K562 (cell line): ENCODE data around the gene LSR. TPM values are rescaled to one million over a fixed set of nuclear protein-coding genes. Genes with fewer than 3 reads are reported as not detected.
A peak's percentile ranks its signal among the peaks of the same experiment; 100 is the strongest.

Experiments
- ATAC-seq: fragments of 200-7000 bp; cut with Tn5 transposase; 3 replicates; pipeline ENCODE4 v1.9.1; 2020; ENCODE audit warnings: moderate library complexity
- BruUV-seq: library from RNA; stranded (reverse); fragments of 400-500 nt; replicated peaks from 2 replicates; lab custom pipeline; 2021; lab: Mats Ljungman, UMichigan
- CTCF ChIA-PET: fragments of 300-600 bp; formaldehyde crosslinking; extraction: SDS; loops from one replicate; lab custom pipeline; 2021; ENCODE audit warnings: low intra/inter-chr PET ratio; lab: Yijun Ruan, JAX
- POLR2A ChIA-PET: fragments of 300-600, 350-650 bp; sonication (Branson Sonifier 250); formaldehyde crosslinking; extraction: SDS; loops from one replicate; lab custom pipeline; 2021; ENCODE audit warnings: antibody characterized with exemption, inconsistent platforms; lab: Yijun Ruan, JAX
- DNase-seq, 4 experiments: peaks; one replicate each; pipeline versions ENCODE4 v3.0.0 to v3.0.0-alpha.2; 2011 to 2018; ENCODE audit warnings: low spot score in 3 of 4, mixed read lengths in 3 of 4; ENCODE audit errors: extremely low read depth in 1 of 4
- FAIRE-seq: peaks from 2 replicates; lab custom pipeline; 2011; peaks lifted over from hg19 to GRCh38; lab: Jason Lieb, UNC
- H2AFZ ChIP-seq: 2 replicates; pipeline ENCODE4 v1.6.0; 2011; ENCODE audit warnings: low read depth, low read length, control low read depth, inconsistent platforms
- H3K27ac ChIP-seq: fragments of 200-600 bp; 3 replicates; pipeline ENCODE4 v1.8.0; 2011; ENCODE audit warnings: low read depth, mild to moderate bottlenecking, control low read depth, inconsistent platforms, low read length, moderate library complexity, mixed read lengths; ENCODE audit errors: extremely low read depth
- H3K27me3 ChIP-seq, 2 experiments: fragments of 300-600 bp in 1 of 2; 2 replicates in 1 of 2; 3 replicates in 1 of 2; pipeline versions ENCODE4 v1.6.0 to v1.8.0; 2011; ENCODE audit warnings: inconsistent platforms in 2 of 2, low read length in 2 of 2, mild to moderate bottlenecking in 1 of 2, mixed read lengths in 1 of 2, moderate library complexity in 1 of 2; ENCODE audit not compliant: control insufficient read depth in 2 of 2, insufficient read depth in 2 of 2
- H3K36me3 ChIP-seq: fragments of 300-600 bp; 3 replicates; pipeline ENCODE4 v1.8.0; 2011; ENCODE audit warnings: mild to moderate bottlenecking, low read length, inconsistent platforms; ENCODE audit not compliant: control insufficient read depth, insufficient read depth
- H3K4me1 ChIP-seq, 2 experiments: fragments of 200-600 bp in 1 of 2; replicated peaks in 1 of 2; 2 replicates in 1 of 2; 3 replicates in 1 of 2; pipeline versions ENCODE4 v1.5.1 to v1.8.0; 2011; ENCODE audit warnings: inconsistent platforms in 2 of 2, low read length in 2 of 2, mild to moderate bottlenecking in 1 of 2, mixed read lengths in 1 of 2, moderate library complexity in 1 of 2; ENCODE audit not compliant: control insufficient read depth in 2 of 2, insufficient read depth in 2 of 2
- H3K4me2 ChIP-seq: 2 replicates; pipeline ENCODE4 v1.6.1; 2011; ENCODE audit warnings: low read length, control low read depth, inconsistent platforms, mixed read lengths; ENCODE audit not compliant: insufficient read depth
- H3K4me3 ChIP-seq: fragments of 200-600 bp; sonication (generic), shearing (Covaris generic); 2 replicates; pipeline ENCODE4 v1.5.1; 2016; ENCODE audit warnings: control low read depth, inconsistent platforms
- H3K79me2 ChIP-seq: fragments of 200-600 bp; 3 replicates; pipeline ENCODE4 v1.8.0; 2011; ENCODE audit warnings: low read length, inconsistent platforms; ENCODE audit not compliant: control insufficient read depth, insufficient read depth
- H3K9ac ChIP-seq, 2 experiments: 2 replicates each; pipeline versions ENCODE4 v1.6.0 to v1.6.1; 2011; ENCODE audit warnings: low read depth in 2 of 2, low read length in 2 of 2, control low read depth in 1 of 2, inconsistent platforms in 1 of 2, mild to moderate bottlenecking in 1 of 2, mixed read lengths in 1 of 2; ENCODE audit not compliant: insufficient read depth in 1 of 2
- H3K9me1 ChIP-seq: one replicate; pipeline ENCODE4 v1.6.0; 2011; ENCODE audit warnings: inconsistent platforms, mild to moderate bottlenecking, low read length, moderate library complexity; ENCODE audit not compliant: control insufficient read depth, insufficient read depth
- H3K9me3 ChIP-seq: replicated peaks from 2 replicates; pipeline ENCODE4 v1.5.1; 2011; ENCODE audit warnings: low read depth, low read length, inconsistent platforms; ENCODE audit not compliant: control insufficient read depth, insufficient read depth
- H4K20me1 ChIP-seq: replicated peaks from 2 replicates; pipeline ENCODE4 v1.6.1; 2011; ENCODE audit warnings: low read length, inconsistent platforms, mixed read lengths; ENCODE audit not compliant: control insufficient read depth, insufficient read depth
- BCOR ChIP-seq: fragments of 450-650 bp; IDR thresholded peaks from 2 replicates; pipeline ENCODE4 v1.6.1; 2016
- CHCHD3 ChIP-seq: fragments of 250-450 bp; sonication (Bioruptor Pico); IDR thresholded peaks from 2 replicates; pipeline ENCODE4 v2.1.2; 2022; ENCODE audit warnings: mild to moderate bottlenecking
- FOSL1 ChIP-seq: fragments of 200-800 bp; sonication (Bioruptor generic); conservative IDR thresholded peaks from 2 replicates; pipeline ENCODE4 v1.6.1; 2016; ENCODE audit warnings: missing genetic modification characterization, missing compliant biosample characterization
- FOXO4 ChIP-seq: fragments of 450-650 bp; formaldehyde crosslinking; IDR thresholded peaks from 2 replicates; pipeline ENCODE4 v1.4.0; 2020; ENCODE audit warnings: mild to moderate bottlenecking, moderate library complexity
- KDM1A ChIP-seq, 2 experiments: fragments of 450-650 bp; IDR thresholded peaks; 2 replicates each; pipeline ENCODE4 v1.6.1; 2016; ENCODE audit warnings: mild to moderate bottlenecking in 2 of 2
- NELFE ChIP-seq: IDR thresholded peaks from 2 replicates; pipeline ENCODE4 v1.6.1; 2011; ENCODE audit warnings: mild to moderate bottlenecking; ENCODE audit not compliant: insufficient read depth, insufficient read length
- NFIC ChIP-seq: fragments of 450-650 bp; IDR thresholded peaks from 2 replicates; pipeline ENCODE4 v1.6.1; 2017; ENCODE audit warnings: mild to moderate bottlenecking, inconsistent platforms
- POLR3A ChIP-seq: IDR thresholded peaks from 2 replicates; pipeline ENCODE4 v1.6.1; 2011; ENCODE audit warnings: borderline replicate concordance, mild to moderate bottlenecking, moderate library complexity; ENCODE audit not compliant: insufficient read length, insufficient read depth; ENCODE audit errors: extremely low read depth
- RBM25 ChIP-seq: fragments of 200-400 bp; formaldehyde crosslinking; IDR thresholded peaks from 2 replicates; pipeline ENCODE4 v1.6.1; 2018; ENCODE audit warnings: low read length, low read depth, moderate library complexity; ENCODE audit not compliant: severe bottlenecking
- RCOR1 ChIP-seq, 2 experiments: IDR thresholded peaks; 2 replicates each; pipeline ENCODE4 v1.6.1; 2012; ENCODE audit warnings: low read depth in 2 of 2, low read length in 2 of 2, borderline replicate concordance in 1 of 2, improper control_type of control experiment in 1 of 2
- RFX1 ChIP-seq: fragments of 450-650 bp; IDR thresholded peaks from 2 replicates; pipeline ENCODE4 v1.6.1; 2016; ENCODE audit warnings: mild to moderate bottlenecking, moderate library complexity
- SMARCA5 ChIP-seq: fragments of 450-650 bp; IDR thresholded peaks from 2 replicates; pipeline ENCODE4 v1.6.1; 2016
- TAF15 ChIP-seq: fragments of 200-400 bp; formaldehyde crosslinking; IDR thresholded peaks from 2 replicates; pipeline ENCODE4 v1.6.1; 2017; ENCODE audit warnings: mild to moderate bottlenecking, low read depth, low read length, moderate library complexity
- ZBTB33 ChIP-seq: sonication (generic); formaldehyde crosslinking; IDR thresholded peaks from 2 replicates; pipeline ENCODE4 v1.8.1; 2023; ENCODE audit warnings: mild to moderate bottlenecking, missing genetic modification reagents
- ZBTB9 ChIP-seq: fragments of 450-650 bp; formaldehyde crosslinking; IDR thresholded peaks from 2 replicates; pipeline ENCODE4 v1.4.0; 2020; ENCODE audit warnings: mild to moderate bottlenecking, moderate library complexity
- ZSCAN32 ChIP-seq: fragments of 450-650 bp; formaldehyde crosslinking; IDR thresholded peaks from 2 replicates; pipeline ENCODE4 v1.4.0; 2020; ENCODE audit warnings: mild to moderate bottlenecking, moderate library complexity
- WGBS: fragments of 100-300 bp; shearing (Covaris generic); methylation state at CpG from one replicate; pipeline ENCODE4 v1.1.6; 2016; ENCODE audit warnings: low coverage, mixed read lengths; ENCODE audit not compliant: insufficient coverage; ENCODE audit errors: missing lambda C conversion rate; 5-methylcytosine and 5-hydroxymethylcytosine counted together
- in situ Hi-C: fragments of 300-500 bp; cut with MboI; formaldehyde crosslinking; loops from 4 replicates; pipeline ENCODE4 v1.15.0; 2018; ENCODE audit warnings: inconsistent platforms, mixed read lengths
- intact Hi-C: fragments of 100-400 bp; cut with micrococcal nuclease; formaldehyde crosslinking; loops from 2 replicates; pipeline ENCODE4 v1.14.2; 2022
- polyA plus RNA-seq, 8 experiments: library from polyadenylated mRNA; depleted of rRNA in 4 of 8; stranded (reverse) in 5 of 8; unstranded in 3 of 8; fragments of >200 nt; fragmentation: Nextera tagmentation in 2 of 8; fragmentation: Illumina TruSeq in 1 of 8; extraction: Ambion mirVana in 2 of 8; extraction: Trizol in 1 of 8; gene quantifications; 2 replicates each; pipeline versions ENCODE4 v1.2.1 to v1.2.3, GENCODE V29; 2011 to 2014; ENCODE audit warnings: inconsistent platforms in 1 of 8, missing spikeins in 1 of 8
- total RNA-seq, 7 experiments: library from RNA; depleted of rRNA in 6 of 7; stranded (reverse); fragments of >200 nt in 6 of 7; fragmentation: Illumina TruSeq in 2 of 7; extraction: Trizol in 2 of 7; gene quantifications; 2 replicates each; pipeline versions ENCODE4 v1.2.1 to v1.2.3, GENCODE V29; 2011 to 2021; ENCODE audit warnings: low replicate concordance in 1 of 7

LSR gene
- total and polyA plus RNA-seq, 9 of the 15 experiments (the other 6 are each of a cell fraction or from before 2014, with no cell fraction given), result 0.44 to 87.9 (median 28.0) TPM

DNA sequence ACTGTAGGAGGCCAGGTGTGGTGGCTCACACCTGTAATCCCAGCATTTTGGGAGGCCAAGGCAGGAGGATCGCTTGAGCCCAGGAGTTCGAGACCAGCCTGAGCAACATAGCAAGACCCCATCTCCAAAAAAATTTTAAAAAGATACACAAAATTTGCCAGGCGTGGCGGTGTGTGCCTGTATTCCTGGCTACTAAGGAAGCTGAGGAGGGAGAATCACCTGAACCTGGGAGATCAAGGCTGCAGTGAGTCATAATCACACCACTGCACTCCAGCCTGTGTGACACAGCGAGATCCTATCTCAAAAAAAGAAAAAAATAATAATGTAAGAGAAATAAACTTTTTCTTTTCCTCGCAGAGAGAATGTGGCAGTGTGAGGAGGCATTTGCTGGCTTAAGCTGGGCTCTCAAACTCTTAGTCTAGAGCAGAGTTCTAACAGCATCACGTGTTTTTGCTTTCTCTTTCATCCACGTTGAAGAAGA is 41.4 kb upstream of the LSR start (continued):
- TF ChIP-seq TAF15, result no peak
- no peak for TF ChIP-seq FOXO4
- TF ChIP-seq FOSL1 (tag), result peak; percentile 74

DNA sequence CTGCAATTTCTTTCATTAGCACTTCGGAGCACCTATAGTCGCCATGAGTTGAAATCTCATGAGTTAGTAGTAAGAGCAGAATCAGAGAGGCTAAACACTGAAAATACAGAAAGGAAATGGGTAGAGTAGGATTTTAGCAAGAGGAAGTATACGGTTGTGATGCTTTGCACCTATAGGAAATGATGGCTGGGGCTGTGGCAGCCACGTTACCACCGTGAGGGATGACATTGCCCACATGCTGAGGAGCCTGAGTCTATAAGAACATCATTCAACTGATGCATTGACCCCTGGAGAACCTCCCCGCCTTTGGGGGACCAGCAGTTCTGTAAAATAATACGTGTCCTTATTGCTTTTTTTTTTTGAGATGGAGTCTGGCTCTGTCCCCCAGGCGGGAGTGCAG is 40.7 kb upstream of the LSR start:
- TF ChIP-seq SMARCA5 (peak; percentile 80), ZBTB9 (CRISPR knock-in tag) (no peak), CHCHD3 (no peak), NFIC (no peak), POLR3A (no peak), ZBTB33 (CRISPR knock-in tag) (0 out of 2 replicates have a peak, but pooled peaks have one; percentile 54), KDM1A (IDR thresholded peaks at IDR 0.05) (peak in 1 of 2 experiments; percentile 18; a peak in 1 of 4 replicates), RFX1 (no peak), RBM25 (peak; percentile 95), ZSCAN32 (CRISPR knock-in tag) (no peak), NELFE (no peak), BCOR (peak; percentile 62; the same call in 1 of the 2 replicates), RCOR1 (IDR thresholded peaks at IDR 0.05; ENCODE audit: borderline replicate concordance in 1 of 2, low read depth in 2 of 2, low read length in 2 of 2) (peak in 1 of 2 experiments; percentile 29; a peak in 1 of 4 replicates)
- POLR2A ChIA-PET, result interaction anchor here (0.7 kb wide), 1 partner anchor 32 kb away, joined by 3 read pairs; no protein-coding TSS in a partner anchor
- no peak overlapping the region for H3K9ac ChIP-seq
- H3K4me3 ChIP-seq, result no peak overlapping the region
- H2AFZ ChIP-seq, result no peak overlapping the region
- FAIRE-seq (no peak), ATAC-seq (no peak), DNase-seq (no peak)
- no peaks in the 10 kb centered on the region for H3K79me2 ChIP-seq
- H3K27me3 ChIP-seq, result no peaks in the 10 kb centered on the region
- no TSS peak for BruUV-seq
- in situ Hi-C loops (no loop called here), intact Hi-C loops (loop anchor here (5.0 kb wide), 3 partner anchors 39 to 56 kb away; partner anchors contain the start of genes FXYD5 and LSR)
- no peak overlapping the region for H3K27ac ChIP-seq
- no peaks in the 10 kb centered on the region for H4K20me1 ChIP-seq
- no peaks in the 10 kb centered on the region for H3K36me3 ChIP-seq
- peaks cover 34 to 37% of the 10 kb centered on the region in 2 experiments for H3K4me1 ChIP-seq
- WGBS, result 71% methylated on average over 7 of the region's 8 CpGs
- H3K4me2 ChIP-seq, result no peak overlapping the region
- no peaks in the 10 kb centered on the region for H3K9me1 ChIP-seq
- H3K9me3 ChIP-seq, result no peaks in the 10 kb centered on the region
- CTCF ChIA-PET, result no interaction called here
